WTC11 (cell line): Measurements from ENCODE around the gene ANTXR2. TPM values are rescaled to one million over a fixed set of nuclear protein-coding genes. Genes with fewer than 3 reads are reported as not detected.

Experiments used
- ATAC-seq: fragments of 200-7000 bp; cut with Tn5 transposase; 2 replicates; pipeline ENCODE4 v1.10.0; 2021; ENCODE audit warnings: mild to moderate bottlenecking, moderate library complexity
- CTCF ChIA-PET: fragments of 300-600 bp; sonication (Branson Sonifier 250); formaldehyde crosslinking; loops from one replicate; lab custom pipeline; 2021; ENCODE audit warnings: antibody characterized with exemption; lab: Charles Lee
- POLR2A ChIA-PET: fragments of 350-600 bp; sonication (Branson Sonifier 250); formaldehyde crosslinking; loops from one replicate; lab custom pipeline; 2021; ENCODE audit warnings: antibody characterized with exemption; lab: Charles Lee
- DNase-seq: peaks from one replicate; pipeline ENCODE4 v3.0.0; 2021; ENCODE audit warnings: low spot score
- H3K27ac Mint-ChIP-seq: 2 replicates; pipeline ENCODE4 v1.8.0; 2021; ENCODE audit warnings: mixed read lengths
- H3K27me3 Mint-ChIP-seq: 2 replicates; pipeline ENCODE4 v1.8.0; 2021; ENCODE audit warnings: low read depth, mild to moderate bottlenecking, moderate library complexity, mixed read lengths
- H3K36me3 Mint-ChIP-seq: 2 replicates; pipeline ENCODE4 v1.8.0; 2021; ENCODE audit warnings: mixed read lengths
- H3K4me1 Mint-ChIP-seq: 2 replicates; pipeline ENCODE4 v1.8.0; 2022; ENCODE audit warnings: mixed read lengths
- H3K4me3 Mint-ChIP-seq: 2 replicates; pipeline ENCODE4 v1.8.0; 2021; ENCODE audit warnings: mild to moderate bottlenecking, moderate library complexity, mixed read lengths
- H3K9me3 Mint-ChIP-seq: 2 replicates; pipeline ENCODE4 v1.8.0; 2021; ENCODE audit warnings: mixed read lengths
- EMX1 ChIP-seq: fragments of 250-450 bp; sonication (Bioruptor Pico); IDR thresholded peaks from 2 replicates; pipeline ENCODE4 v1.8.0; 2021; ENCODE audit warnings: mild to moderate bottlenecking
- GABPB1 ChIP-seq: sonication (generic); formaldehyde crosslinking; IDR thresholded peaks from 2 replicates; pipeline ENCODE4 v1.8.1; 2023; ENCODE audit warnings: mild to moderate bottlenecking, missing genetic modification reagents
- IRF2 ChIP-seq: sonication (generic); formaldehyde crosslinking; IDR thresholded peaks from 2 replicates; pipeline ENCODE4 v1.8.0; 2022; ENCODE audit warnings: low read depth, missing genetic modification reagents, borderline replicate concordance
- JUN ChIP-seq: sonication (generic); formaldehyde crosslinking; IDR thresholded peaks from 2 replicates; pipeline ENCODE4 v1.8.0; 2023; ENCODE audit warnings: mild to moderate bottlenecking, missing genetic modification reagents
- NR2C2 ChIP-seq: sonication (generic); formaldehyde crosslinking; IDR thresholded peaks from 2 replicates; pipeline ENCODE4 v1.8.0; 2022; ENCODE audit warnings: mild to moderate bottlenecking, missing genetic modification reagents
- SMAD3 ChIP-seq: sonication (generic); formaldehyde crosslinking; IDR thresholded peaks from 2 replicates; pipeline ENCODE4 v1.8.0; 2022; ENCODE audit warnings: missing genetic modification reagents, mild to moderate bottlenecking, borderline replicate concordance
- SP1 ChIP-seq: sonication (generic); formaldehyde crosslinking; conservative IDR thresholded peaks from 2 replicates; pipeline ENCODE4 v1.8.1; 2022; ENCODE audit warnings: missing genetic modification reagents
- TCF7 ChIP-seq: sonication (generic); formaldehyde crosslinking; IDR thresholded peaks from 2 replicates; pipeline ENCODE4 v1.8.0; 2022; ENCODE audit warnings: mild to moderate bottlenecking, low read depth, missing genetic modification reagents, moderate library complexity
- TP53 ChIP-seq: sonication (generic); formaldehyde crosslinking; IDR thresholded peaks from 2 replicates; pipeline ENCODE4 v1.8.1; 2023; ENCODE audit warnings: mild to moderate bottlenecking, missing genetic modification reagents
- USF2 ChIP-seq: sonication (generic); formaldehyde crosslinking; IDR thresholded peaks from 2 replicates; pipeline ENCODE4 v1.8.1; 2023; ENCODE audit warnings: mild to moderate bottlenecking, missing genetic modification reagents, moderate library complexity
- ZNF232 ChIP-seq: sonication (generic); formaldehyde crosslinking; IDR thresholded peaks from 2 replicates; pipeline ENCODE4 v1.8.0; 2022; ENCODE audit warnings: mild to moderate bottlenecking, missing genetic modification reagents
- ZNF317 ChIP-seq: sonication (generic); formaldehyde crosslinking; IDR thresholded peaks from 2 replicates; pipeline ENCODE4 v1.8.1; 2023; ENCODE audit warnings: low read depth, mild to moderate bottlenecking, moderate library complexity, missing genetic modification reagents, borderline replicate concordance
- total RNA-seq: library from RNA; stranded (reverse); gene quantifications from 3 replicates; pipeline ENCODE4 v1.2.3, GENCODE V29; 2021
- TF ChIP-seq, protein P1 (sequence below): fragments of 250-450 bp; sonication (Bioruptor Pico); IDR thresholded peaks from 2 replicates; pipeline ENCODE4 v1.8.0; 2021; ENCODE audit warnings: mild to moderate bottlenecking
- TF ChIP-seq, protein P2 (sequence below): sonication (generic); formaldehyde crosslinking; IDR thresholded peaks from 2 replicates; pipeline ENCODE4 v1.8.0; 2022; ENCODE audit warnings: missing genetic modification reagents
- TF ChIP-seq, protein P3 (sequence below): sonication (generic); formaldehyde crosslinking; IDR thresholded peaks from 2 replicates; pipeline ENCODE4 v1.8.0; 2022; ENCODE audit warnings: mild to moderate bottlenecking, missing genetic modification reagents
- TF ChIP-seq, protein P4 (sequence below): sonication (generic); formaldehyde crosslinking; IDR thresholded peaks from 2 replicates; pipeline ENCODE4 v1.8.1; 2023; ENCODE audit warnings: mild to moderate bottlenecking, missing genetic modification reagents, moderate library complexity
- TF ChIP-seq, protein P5 (sequence below): fragments of 250-450 bp; sonication (Bioruptor Pico); IDR thresholded peaks from 2 replicates; pipeline ENCODE4 v2.1.2; 2022; ENCODE audit warnings: mild to moderate bottlenecking, moderate library complexity

ANTXR2 gene
- total RNA-seq, 1 experiment from 2014 or later: 9.9 TPM

GRCh38 chr4:80069108-80069836 lies 3.8 kb downstream of the ANTXR2 start:
- H3K4me3 Mint-ChIP-seq: no peak overlapping the region
- POLR2A ChIA-PET: no interaction called here
- no peak for ATAC-seq
- no peak for TF ChIP-seq GABPB1 (CRISPR knock-in tag)
- no peak for TF ChIP-seq ZNF317 (CRISPR knock-in tag)
- no peak for TF ChIP-seq TCF7 (CRISPR knock-in tag)
- no peak for TF ChIP-seq NR2C2 (CRISPR knock-in tag)
- H3K27me3 Mint-ChIP-seq: peaks cover 23% of the 10 kb centered on the region
- CTCF ChIA-PET: no interaction called here
- no peak for DNase-seq
- H3K4me1 Mint-ChIP-seq: peaks cover 21% of the 10 kb centered on the region
- H3K9me3 Mint-ChIP-seq: peaks cover 1% of the 10 kb centered on the region
- H3K27ac Mint-ChIP-seq: no peak overlapping the region
- peaks cover 1% of the 10 kb centered on the region; the same call in 1 of the 2 replicates for H3K36me3 Mint-ChIP-seq

DNA sequence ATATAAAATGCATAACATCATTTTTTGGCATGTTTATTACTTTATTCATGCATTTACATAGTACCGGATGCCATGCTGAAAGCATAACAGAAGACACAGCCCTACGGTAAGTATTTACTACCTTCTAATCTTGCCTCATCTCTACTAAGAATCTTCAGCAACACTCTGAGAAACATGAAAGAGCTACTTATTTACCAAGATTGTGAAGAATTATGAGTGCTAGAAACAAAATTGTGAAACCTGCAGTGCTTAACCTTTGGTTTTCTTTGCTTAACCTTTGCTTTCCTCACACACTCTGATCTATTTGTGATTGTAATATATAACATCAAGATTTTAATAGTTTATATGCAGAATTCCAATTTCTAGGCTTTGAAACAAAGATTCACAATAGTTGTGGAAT lies 7.4 kb downstream of the ANTXR2 start:
- DNase-seq (no peak), ATAC-seq (no peak)
- ChIA-PET POLR2A (no interaction called here), CTCF (no interaction called here)
- Mint-ChIP-seq H3K9me3 (no peaks in the 10 kb centered on the region), H3K36me3 (no peaks in the 10 kb centered on the region), H3K27ac (no peak overlapping the region), H3K4me1 (0 out of 2 replicates have a peak, but pooled peaks cover 3% of the 10 kb centered on the region), H3K4me3 (no peak overlapping the region), H3K27me3 (peaks cover 4% of the 10 kb centered on the region; the same call in 1 of the 2 replicates)
- TF ChIP-seq, protein P1, sequence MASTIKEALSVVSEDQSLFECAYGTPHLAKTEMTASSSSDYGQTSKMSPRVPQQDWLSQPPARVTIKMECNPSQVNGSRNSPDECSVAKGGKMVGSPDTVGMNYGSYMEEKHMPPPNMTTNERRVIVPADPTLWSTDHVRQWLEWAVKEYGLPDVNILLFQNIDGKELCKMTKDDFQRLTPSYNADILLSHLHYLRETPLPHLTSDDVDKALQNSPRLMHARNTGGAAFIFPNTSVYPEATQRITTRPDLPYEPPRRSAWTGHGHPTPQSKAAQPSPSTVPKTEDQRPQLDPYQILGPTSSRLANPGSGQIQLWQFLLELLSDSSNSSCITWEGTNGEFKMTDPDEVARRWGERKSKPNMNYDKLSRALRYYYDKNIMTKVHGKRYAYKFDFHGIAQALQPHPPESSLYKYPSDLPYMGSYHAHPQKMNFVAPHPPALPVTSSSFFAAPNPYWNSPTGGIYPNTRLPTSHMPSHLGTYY: no peak
- TF ChIP-seq, protein P2, sequence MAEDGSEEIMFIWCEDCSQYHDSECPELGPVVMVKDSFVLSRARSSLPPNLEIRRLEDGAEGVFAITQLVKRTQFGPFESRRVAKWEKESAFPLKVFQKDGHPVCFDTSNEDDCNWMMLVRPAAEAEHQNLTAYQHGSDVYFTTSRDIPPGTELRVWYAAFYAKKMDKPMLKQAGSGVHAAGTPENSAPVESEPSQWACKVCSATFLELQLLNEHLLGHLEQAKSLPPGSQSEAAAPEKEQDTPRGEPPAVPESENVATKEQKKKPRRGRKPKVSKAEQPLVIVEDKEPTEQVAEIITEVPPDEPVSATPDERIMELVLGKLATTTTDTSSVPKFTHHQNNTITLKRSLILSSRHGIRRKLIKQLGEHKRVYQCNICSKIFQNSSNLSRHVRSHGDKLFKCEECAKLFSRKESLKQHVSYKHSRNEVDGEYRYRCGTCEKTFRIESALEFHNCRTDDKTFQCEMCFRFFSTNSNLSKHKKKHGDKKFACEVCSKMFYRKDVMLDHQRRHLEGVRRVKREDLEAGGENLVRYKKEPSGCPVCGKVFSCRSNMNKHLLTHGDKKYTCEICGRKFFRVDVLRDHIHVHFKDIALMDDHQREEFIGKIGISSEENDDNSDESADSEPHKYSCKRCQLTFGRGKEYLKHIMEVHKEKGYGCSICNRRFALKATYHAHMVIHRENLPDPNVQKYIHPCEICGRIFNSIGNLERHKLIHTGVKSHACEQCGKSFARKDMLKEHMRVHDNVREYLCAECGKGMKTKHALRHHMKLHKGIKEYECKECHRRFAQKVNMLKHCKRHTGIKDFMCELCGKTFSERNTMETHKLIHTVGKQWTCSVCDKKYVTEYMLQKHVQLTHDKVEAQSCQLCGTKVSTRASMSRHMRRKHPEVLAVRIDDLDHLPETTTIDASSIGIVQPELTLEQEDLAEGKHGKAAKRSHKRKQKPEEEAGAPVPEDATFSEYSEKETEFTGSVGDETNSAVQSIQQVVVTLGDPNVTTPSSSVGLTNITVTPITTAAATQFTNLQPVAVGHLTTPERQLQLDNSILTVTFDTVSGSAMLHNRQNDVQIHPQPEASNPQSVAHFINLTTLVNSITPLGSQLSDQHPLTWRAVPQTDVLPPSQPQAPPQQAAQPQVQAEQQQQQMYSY (CRISPR knock-in tag): no peak
- TF ChIP-seq ZNF232 (CRISPR knock-in tag): no peak
- no peak for TF ChIP-seq SP1
- TF ChIP-seq, protein P3, sequence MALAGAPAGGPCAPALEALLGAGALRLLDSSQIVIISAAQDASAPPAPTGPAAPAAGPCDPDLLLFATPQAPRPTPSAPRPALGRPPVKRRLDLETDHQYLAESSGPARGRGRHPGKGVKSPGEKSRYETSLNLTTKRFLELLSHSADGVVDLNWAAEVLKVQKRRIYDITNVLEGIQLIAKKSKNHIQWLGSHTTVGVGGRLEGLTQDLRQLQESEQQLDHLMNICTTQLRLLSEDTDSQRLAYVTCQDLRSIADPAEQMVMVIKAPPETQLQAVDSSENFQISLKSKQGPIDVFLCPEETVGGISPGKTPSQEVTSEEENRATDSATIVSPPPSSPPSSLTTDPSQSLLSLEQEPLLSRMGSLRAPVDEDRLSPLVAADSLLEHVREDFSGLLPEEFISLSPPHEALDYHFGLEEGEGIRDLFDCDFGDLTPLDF (CRISPR knock-in tag): no peak

DNA sequence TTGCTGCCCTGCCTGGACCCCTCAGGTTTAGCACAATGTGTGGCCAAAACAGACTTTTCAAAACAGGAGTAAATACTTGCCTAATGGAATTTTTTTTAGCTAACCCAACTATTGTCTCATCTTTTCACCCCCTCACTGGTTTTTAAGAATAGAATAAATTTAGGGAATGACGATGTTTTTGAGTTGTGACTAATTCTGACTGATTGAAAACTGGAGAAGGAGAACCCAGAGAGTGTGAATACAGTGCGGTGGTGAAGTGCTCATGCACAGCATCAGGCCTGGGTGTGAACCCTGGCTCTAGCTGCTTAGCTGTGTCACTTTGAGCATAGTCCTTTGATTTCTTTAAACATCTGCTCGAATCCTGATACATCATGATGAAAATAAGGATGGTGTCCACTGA lies 10.5 kb downstream of the ANTXR2 start:
- POLR2A ChIA-PET: no interaction called here
- ATAC-seq: no peak
- H3K27ac Mint-ChIP-seq: no peak overlapping the region

More for the DNA sequence above, 10.5 kb downstream of the ANTXR2 start:
- CTCF ChIA-PET: no interaction called here
- Mint-ChIP-seq H3K4me1 (peaks cover 11% of the 10 kb centered on the region), H3K36me3 (no peaks in the 10 kb centered on the region), H3K4me3 (no peak overlapping the region), H3K27me3 (no peaks in the 10 kb centered on the region), H3K9me3 (no peaks in the 10 kb centered on the region)
- no peak for DNase-seq
- no peak for TF ChIP-seq JUN
- TF ChIP-seq, protein P4, sequence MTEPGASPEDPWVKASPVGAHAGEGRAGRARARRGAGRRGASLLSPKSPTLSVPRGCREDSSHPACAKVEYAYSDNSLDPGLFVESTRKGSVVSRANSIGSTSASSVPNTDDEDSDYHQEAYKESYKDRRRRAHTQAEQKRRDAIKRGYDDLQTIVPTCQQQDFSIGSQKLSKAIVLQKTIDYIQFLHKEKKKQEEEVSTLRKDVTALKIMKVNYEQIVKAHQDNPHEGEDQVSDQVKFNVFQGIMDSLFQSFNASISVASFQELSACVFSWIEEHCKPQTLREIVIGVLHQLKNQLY: no peak
- no peak for TF ChIP-seq GABPB1 (CRISPR knock-in tag)
- TF ChIP-seq SMAD3 (CRISPR knock-in tag): no peak
- TF ChIP-seq IRF2 (CRISPR knock-in tag): no peak
- TF ChIP-seq TP53 (CRISPR knock-in tag): no peak
- TF ChIP-seq, protein P5, sequence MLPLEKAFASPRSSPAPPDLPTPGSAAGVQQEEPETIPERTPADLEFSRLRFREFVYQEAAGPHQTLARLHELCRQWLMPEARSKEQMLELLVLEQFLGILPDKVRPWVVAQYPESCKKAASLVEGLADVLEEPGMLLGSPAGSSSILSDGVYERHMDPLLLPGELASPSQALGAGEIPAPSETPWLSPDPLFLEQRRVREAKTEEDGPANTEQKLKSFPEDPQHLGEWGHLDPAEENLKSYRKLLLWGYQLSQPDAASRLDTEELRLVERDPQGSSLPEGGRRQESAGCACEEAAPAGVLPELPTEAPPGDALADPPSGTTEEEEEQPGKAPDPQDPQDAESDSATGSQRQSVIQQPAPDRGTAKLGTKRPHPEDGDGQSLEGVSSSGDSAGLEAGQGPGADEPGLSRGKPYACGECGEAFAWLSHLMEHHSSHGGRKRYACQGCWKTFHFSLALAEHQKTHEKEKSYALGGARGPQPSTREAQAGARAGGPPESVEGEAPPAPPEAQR: no peak
- TF ChIP-seq USF2 (CRISPR knock-in tag): no peak
- TF ChIP-seq EMX1 (CRISPR knock-in tag): no peak
